Stimulated activated CD4-positive, alpha-beta T cell treated with anti-CD3 and anti-CD28 coated beads, Interleukin-15, amount 100 ng/mL, for 48 hours (primary cell): ENCODE data around the gene EEPD1.
"Not testable (repeated sequence)": the region's sequence is repeated elsewhere in the genome, so short reads cannot be mapped to it uniquely, and the experiment has no call there.

Experiments
- DNase-seq, 2 donors: peaks; one replicate each; pipeline ENCODE4 v3.0.0-alpha.2; 2020; ENCODE audit warnings: low read depth in 2 of 2

Gene EEPD1

GRCh38 chr7:36316319-36316718, 163.3 kb downstream of the EEPD1 start:
- DNase-seq, result no peak

GRCh38 chr7:36317276-36317675, 164.2 kb downstream of the EEPD1 start:
- no peak for DNase-seq

GRCh38 chr7:36318116-36318515, 165.1 kb downstream of the EEPD1 start:
- DNase-seq, result no peak

GRCh38 chr7:36321284-36321683, 168.2 kb downstream of the EEPD1 start:
- DNase-seq, result not testable (repeated sequence)

GRCh38 chr7:36336390-36336789, 183.3 kb downstream of the EEPD1 start:
- DNase-seq, result no peak

- no peak for DNase-seq
Observed at GRCh38 chr7:36338256-36338655, 185.2 kb downstream of the EEPD1 start.

GRCh38 chr7:36343548-36343947, 190.5 kb downstream of the EEPD1 start:
- DNase-seq, result no peak

- DNase-seq, result no peak
Observed at GRCh38 chr7:36344622-36345021, 191.6 kb downstream of the EEPD1 start.

- no peak for DNase-seq
Observed at GRCh38 chr7:36346260-36346831, 193.3 kb downstream of the EEPD1 start.

- no peak for DNase-seq
Observed at GRCh38 chr7:36348256-36348655, 195.2 kb downstream of the EEPD1 start.

GRCh38 chr7:36348771-36349170, 195.7 kb downstream of the EEPD1 start:
- DNase-seq, result no peak

- DNase-seq, result no peak
Observed at GRCh38 chr7:36349626-36350025, 196.6 kb downstream of the EEPD1 start.
